H1 (cell line): ENCODE data around the gene DMXL1. TPM values are rescaled to one million over a fixed set of nuclear protein-coding genes. Genes with fewer than 3 reads are reported as not detected.

Experiments used
- CTCF ChIA-PET: fragments of 300-600 bp; sonication (Branson Sonifier 250); formaldehyde crosslinking; loops from one replicate; lab custom pipeline; 2021; ENCODE audit not compliant: partially characterized antibody; lab: Charles Lee
- POLR2A ChIA-PET: fragments of 300-600 bp; sonication (Branson Sonifier 250); formaldehyde crosslinking; loops from one replicate; lab custom pipeline; 2021; ENCODE audit warnings: inconsistent platforms; ENCODE audit not compliant: partially characterized antibody; lab: Charles Lee
- DNase-seq, 2 experiments: peaks; one replicate each; pipeline versions ENCODE4 v3.0.0 to v3.0.0-alpha.2; 2010 to 2022; ENCODE audit warnings: low spot score in 2 of 2, low read depth in 1 of 2, mixed read lengths in 1 of 2
- FAIRE-seq: peaks from 2 replicates; lab custom pipeline; 2011; peaks lifted over from hg19 to GRCh38; lab: Jason Lieb, UNC
- H2AFZ ChIP-seq: 2 replicates; pipeline ENCODE4 v1.8.1; 2012; ENCODE audit warnings: low read length, inconsistent platforms
- H2AK5ac ChIP-seq: 2 replicates; pipeline ENCODE4 v1.6.1; 2013; ENCODE audit warnings: low read depth, low read length
- H2BK120ac ChIP-seq: replicated peaks from 2 replicates; pipeline ENCODE3; 2013; ENCODE audit warnings: low read depth, low read length, inconsistent platforms
- H2BK12ac ChIP-seq: 2 replicates; pipeline ENCODE4 v1.6.1; 2013; ENCODE audit warnings: low read depth, low read length
- H2BK15ac ChIP-seq: 2 replicates; pipeline ENCODE4 v1.6.1; 2013; ENCODE audit warnings: low read length
- H2BK20ac ChIP-seq: 2 replicates; pipeline ENCODE4 v1.6.1; 2013; ENCODE audit warnings: low read length
- H2BK5ac ChIP-seq: 2 replicates; pipeline ENCODE4 v1.6.1; 2013; ENCODE audit warnings: low read depth, low read length
- H3K14ac ChIP-seq: 2 replicates; pipeline ENCODE4 v1.6.1; 2013; ENCODE audit warnings: inconsistent platforms; ENCODE audit not compliant: insufficient read length
- H3K18ac ChIP-seq: 2 replicates; pipeline ENCODE4 v1.6.1; 2013; ENCODE audit warnings: low read length; ENCODE audit errors: extremely low read depth
- H3K23ac ChIP-seq: 2 replicates; pipeline ENCODE4 v1.6.1; 2013; ENCODE audit warnings: inconsistent platforms; ENCODE audit not compliant: insufficient read length
- H3K23me2 ChIP-seq: 2 replicates; pipeline ENCODE4 v1.6.1; 2013; ENCODE audit warnings: low read depth, low read length
- H3K27ac ChIP-seq: 2 replicates; pipeline ENCODE4 v1.6.1; 2011; ENCODE audit warnings: low read depth, low read length, inconsistent platforms
- H3K27me3 ChIP-seq, 4 experiments: replicated peaks in 1 of 4; 1 replicate in 1 of 4; 2 replicates in 3 of 4; pipeline versions ENCODE4 v1.6.1 to v1.8.1; 2011 to 2013; ENCODE audit warnings: low read length in 3 of 4, mild to moderate bottlenecking in 3 of 4, inconsistent platforms in 2 of 4, mixed read lengths in 2 of 4, moderate library complexity in 1 of 4; ENCODE audit not compliant: control insufficient read depth in 3 of 4, insufficient read depth in 3 of 4; ENCODE audit errors: extremely low read depth in 1 of 4
- H3K36me3 ChIP-seq, 4 experiments: 2 replicates each; pipeline versions ENCODE4 v1.6.1 to v1.8.1; 2011 to 2013; ENCODE audit warnings: mild to moderate bottlenecking in 4 of 4, low read length in 3 of 4, moderate library complexity in 2 of 4, control low read depth in 1 of 4, inconsistent platforms in 1 of 4; ENCODE audit not compliant: insufficient read depth in 4 of 4, control insufficient read depth in 2 of 4
- H3K4ac ChIP-seq: replicated peaks from 2 replicates; pipeline ENCODE3; 2013; ENCODE audit warnings: low read length, low read depth, mixed read lengths, inconsistent platforms; ENCODE audit not compliant: insufficient read length
- H3K4me1 ChIP-seq, 4 experiments: replicated peaks in 1 of 4; 1 replicate in 1 of 4; 2 replicates in 3 of 4; pipeline versions ENCODE4 v1.6.1 to v1.8.1; 2011 to 2013; ENCODE audit warnings: low read length in 3 of 4, inconsistent platforms in 2 of 4, mixed read lengths in 1 of 4; ENCODE audit not compliant: insufficient read depth in 4 of 4, control insufficient read depth in 3 of 4
- H3K4me2 ChIP-seq, 2 experiments: 2 replicates each; pipeline versions ENCODE4 v1.6.1 to v1.8.1; 2011 to 2013; ENCODE audit warnings: low read depth in 2 of 2, low read length in 2 of 2, control low read depth in 1 of 2, inconsistent platforms in 1 of 2, mild to moderate bottlenecking in 1 of 2; ENCODE audit not compliant: insufficient read depth in 1 of 2
- H3K4me3 ChIP-seq, 4 experiments: fragments of 200-600, 300-600 bp in 1 of 4; sonication (generic), shearing (Covaris generic), sonication (Bioruptor Twin) in 1 of 4; 2 replicates each; pipeline versions ENCODE4 v1.5.1 to v1.8.1; 2011 to 2016; ENCODE audit warnings: low read length in 4 of 4, low read depth in 3 of 4, control low read depth in 2 of 4, inconsistent platforms in 2 of 4, mild to moderate bottlenecking in 2 of 4, mixed read lengths in 1 of 4, moderate library complexity in 1 of 4; ENCODE audit not compliant: insufficient read depth in 2 of 4; ENCODE audit errors: extremely low read depth in 1 of 4
- H3K56ac ChIP-seq: replicated peaks from 2 replicates; pipeline ENCODE3; 2013; ENCODE audit warnings: low read depth, mild to moderate bottlenecking, mixed read lengths, low read length, inconsistent platforms; ENCODE audit not compliant: insufficient read length
- H3K79me1 ChIP-seq: 2 replicates; pipeline ENCODE4 v1.6.1; 2013; ENCODE audit warnings: low read depth, low read length, control low read depth
- H3K79me2 ChIP-seq, 2 experiments: 2 replicates each; pipeline versions ENCODE4 v1.6.1 to v1.8.1; 2012 to 2013; ENCODE audit warnings: low read length in 2 of 2, mild to moderate bottlenecking in 2 of 2, inconsistent platforms in 1 of 2; ENCODE audit not compliant: insufficient read depth in 2 of 2, control insufficient read depth in 1 of 2
- H3K9ac ChIP-seq, 4 experiments: replicated peaks in 1 of 4; 1 replicate in 1 of 4; 2 replicates in 3 of 4; pipeline versions ENCODE4 v1.6.1 to v1.8.1; 2011 to 2013; ENCODE audit warnings: low read depth in 3 of 4, low read length in 3 of 4, control low read depth in 2 of 4, mild to moderate bottlenecking in 2 of 4, moderate library complexity in 2 of 4, inconsistent platforms in 1 of 4; ENCODE audit errors: extremely low read depth in 1 of 4
- H3K9me3 ChIP-seq, 2 experiments: 2 replicates each; pipeline versions ENCODE4 v1.6.1 to v1.8.1; 2012 to 2013; ENCODE audit warnings: mild to moderate bottlenecking in 2 of 2, moderate library complexity in 2 of 2, control low read depth in 1 of 2, inconsistent platforms in 1 of 2, low read depth in 1 of 2, low read length in 1 of 2, mixed read lengths in 1 of 2; ENCODE audit not compliant: insufficient read depth in 2 of 2
- H4K20me1 ChIP-seq, 2 experiments: replicated peaks in 1 of 2; 2 replicates each; pipeline versions ENCODE3 to v1.8.1; 2011 to 2013; ENCODE audit warnings: inconsistent platforms in 2 of 2, low read length in 2 of 2, mild to moderate bottlenecking in 1 of 2; ENCODE audit not compliant: insufficient read depth in 2 of 2, control insufficient read depth in 1 of 2
- H4K5ac ChIP-seq: 2 replicates; pipeline ENCODE4 v1.6.1; 2013; ENCODE audit warnings: low read length, low read depth, mixed read lengths, inconsistent platforms; ENCODE audit not compliant: insufficient read length
- H4K8ac ChIP-seq: 2 replicates; pipeline ENCODE4 v1.8.0; 2013; ENCODE audit warnings: mild to moderate bottlenecking, moderate library complexity, low read length, inconsistent platforms; ENCODE audit not compliant: insufficient read depth; ENCODE audit errors: extremely low read depth
- H4K91ac ChIP-seq: replicated peaks from 2 replicates; pipeline ENCODE3; 2013; ENCODE audit warnings: low read length, mixed read lengths, inconsistent platforms; ENCODE audit not compliant: insufficient read length
- CHD2 ChIP-seq: IDR thresholded peaks from 2 replicates; pipeline ENCODE4 v1.6.1; 2012; ENCODE audit warnings: low read length, improper control_type of control experiment
- CTBP2 ChIP-seq: IDR thresholded peaks from 2 replicates; pipeline ENCODE4 v1.7.0; 2011; ENCODE audit warnings: borderline replicate concordance, mild to moderate bottlenecking, moderate library complexity, mixed read lengths, low read length; ENCODE audit not compliant: insufficient read depth, insufficient read length
- EGR1 ChIP-seq: IDR thresholded peaks from 2 replicates; pipeline ENCODE4 v1.6.1; 2011; ENCODE audit warnings: low read depth, low read length, borderline replicate concordance
- GTF2F1 ChIP-seq: IDR thresholded peaks from 2 replicates; pipeline ENCODE4 v1.6.1; 2012; ENCODE audit warnings: low read depth, low read length, improper control_type of control experiment, borderline replicate concordance
- HDAC6 ChIP-seq: IDR thresholded peaks from one replicate; pipeline ENCODE4 v1.7.1; 2012; ENCODE audit warnings: low read depth, mild to moderate bottlenecking, inconsistent platforms, low read length, moderate library complexity
- JUN ChIP-seq: IDR thresholded peaks from 2 replicates; pipeline ENCODE4 v1.6.1; 2011; ENCODE audit warnings: low read depth, mild to moderate bottlenecking, improper control_type of control experiment, low read length
- PHF8 ChIP-seq: fragments of 200-600 bp; sonication (generic); conservative IDR thresholded peaks from 2 replicates; pipeline ENCODE4 v1.7.1; 2012; ENCODE audit warnings: low read depth, mild to moderate bottlenecking, inconsistent platforms, low read length, moderate library complexity
- RNF2 ChIP-seq: fragments of 200-900, 300-1000 bp; sonication (generic); IDR thresholded peaks from 2 replicates; pipeline ENCODE4 v1.7.1; 2016; ENCODE audit warnings: borderline replicate concordance, low read depth, mild to moderate bottlenecking, antibody characterized with exemption, low read length; ENCODE audit not compliant: poor library complexity, severe bottlenecking; ENCODE audit errors: missing control alignments
- SP2 ChIP-seq: IDR thresholded peaks from 2 replicates; pipeline ENCODE4 v1.6.1; 2012; ENCODE audit warnings: mild to moderate bottlenecking, low read length, inconsistent platforms
- TAF7 ChIP-seq: optimal IDR thresholded peaks from 2 replicates; pipeline ENCODE3; 2011; ENCODE audit warnings: low read depth, mild to moderate bottlenecking, inconsistent platforms, low read length, moderate library complexity, borderline replicate concordance
- TBP ChIP-seq: IDR thresholded peaks from 2 replicates; pipeline ENCODE4 v1.6.1; 2011; ENCODE audit warnings: low read depth, low read length, improper control_type of control experiment
- WGBS, 2 experiments: shearing (Covaris generic) in 1 of 2; methylation state at CpG; one replicate each; pipeline versions ENCODE4 v1.1.6 to v1.1.7; 2013 to 2015; ENCODE audit warnings: low lambda C conversion rate in 2 of 2, mixed read lengths in 2 of 2, inconsistent platforms in 1 of 2, low coverage in 1 of 2, missing lambda C conversion rate in 1 of 2; ENCODE audit not compliant: insufficient replicate concordance in 2 of 2, insufficient coverage in 1 of 2, insufficient read length in 1 of 2; ENCODE audit errors: extremely low coverage in 1 of 2, missing lambda C conversion rate in 1 of 2; 5-methylcytosine and 5-hydroxymethylcytosine counted together
- polyA plus RNA-seq, 7 experiments: library from polyadenylated mRNA; depleted of rRNA in 3 of 7; stranded (reverse) in 5 of 7; unstranded in 2 of 7; fragments of >200 nt in 5 of 7; fragments of 200-250 nt in 2 of 7; gene quantifications; 1 replicate in 5 of 7; 2 replicates in 1 of 7; 4 replicates in 1 of 7; pipeline versions ENCODE4 v1.2.1 to v1.2.3, GENCODE V29; 2011 to 2013; ENCODE audit warnings: missing spikeins in 2 of 7, mixed read lengths in 2 of 7
- total RNA-seq: library from RNA; stranded (reverse); fragmentation: NEBNext Ultra II Directional; extraction: Animal tissue kit (Norgen Biotek cat#: 25700); gene quantifications from 2 replicates; pipeline ENCODE4 v1.2.1, GENCODE V29; 2021
- TF ChIP-seq, protein P1 (sequence below): IDR thresholded peaks from 2 replicates; pipeline ENCODE4 v1.6.1; 2012; ENCODE audit warnings: inconsistent platforms
- TF ChIP-seq, protein P2 (sequence below): IDR thresholded peaks from 2 replicates; pipeline ENCODE4 v1.6.1; 2011; ENCODE audit warnings: low read depth, mild to moderate bottlenecking, low read length; ENCODE audit not compliant: insufficient read depth

Gene DMXL1
- total and polyA plus RNA-seq, 2 of the 8 experiments (the other 6 are each of a cell fraction or from before 2014, with no cell fraction given), result 10.1 to 43.9 TPM

DNA sequence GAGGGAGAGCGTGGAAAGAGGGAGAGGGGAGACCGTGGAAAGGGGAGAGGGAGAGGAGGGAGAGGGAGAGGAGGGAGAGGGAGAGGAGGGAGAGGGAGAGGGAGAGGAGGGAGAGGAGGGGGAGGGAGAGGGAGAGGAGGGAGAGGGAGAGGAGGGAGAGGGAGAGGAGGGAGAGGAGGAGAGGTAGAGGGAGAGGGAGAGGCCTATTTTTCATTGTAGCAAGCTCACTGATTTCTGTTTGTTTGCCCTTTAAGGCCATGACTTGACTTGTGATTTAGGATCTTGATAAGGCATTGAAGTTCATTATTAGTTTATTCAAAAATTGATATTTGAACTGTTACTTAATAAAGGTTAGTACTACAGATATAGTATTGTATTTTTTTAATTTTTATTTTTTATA is 52.4 kb downstream of the DMXL1 start:
- WGBS, 2 experiments, result no CpG with 5 or more reads among the region's 2 CpGs
- CTCF ChIA-PET, result no interaction called here
- POLR2A ChIA-PET, result interaction anchor here (2.0 kb wide), 1 partner anchor 11 kb away, joined by 5 read pairs; no protein-coding TSS in a partner anchor
- TF ChIP-seq TAF7, result no peak
- TF ChIP-seq, protein P1, sequence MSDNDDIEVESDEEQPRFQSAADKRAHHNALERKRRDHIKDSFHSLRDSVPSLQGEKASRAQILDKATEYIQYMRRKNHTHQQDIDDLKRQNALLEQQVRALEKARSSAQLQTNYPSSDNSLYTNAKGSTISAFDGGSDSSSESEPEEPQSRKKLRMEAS, result no peak
- no peak for TF ChIP-seq TBP
- TF ChIP-seq CTBP2, result no peak
- TF ChIP-seq GTF2F1, result no peak
- no peak for TF ChIP-seq JUN
- TF ChIP-seq RNF2, result no peak
- no peak for TF ChIP-seq PHF8
- no peak for TF ChIP-seq CHD2
- TF ChIP-seq SP2, result no peak
- no peak for TF ChIP-seq EGR1
- no peak for TF ChIP-seq HDAC6
- TF ChIP-seq, protein P2, sequence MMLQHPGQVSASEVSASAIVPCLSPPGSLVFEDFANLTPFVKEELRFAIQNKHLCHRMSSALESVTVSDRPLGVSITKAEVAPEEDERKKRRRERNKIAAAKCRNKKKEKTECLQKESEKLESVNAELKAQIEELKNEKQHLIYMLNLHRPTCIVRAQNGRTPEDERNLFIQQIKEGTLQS, result no peak

More for the DNA sequence above, 52.4 kb downstream of the DMXL1 start:
- Histone ChIP-seq H3K9ac (no peak overlapping the region), H3K23ac (no peak overlapping the region), H3K14ac (no peak overlapping the region), H4K91ac (no peak overlapping the region), H3K27ac (no peak overlapping the region), H2AK5ac (no peak overlapping the region), H3K36me3 (peaks cover 3 to 45% (median 20%) of the 10 kb centered on the region in 4 experiments; a peak in 7 of 8 replicates), H2BK120ac (no peak overlapping the region), H2BK12ac (no peak overlapping the region), H3K4ac (no peak overlapping the region), H3K79me2 (no peaks in the 10 kb centered on the region), H3K4me1 (no peaks in the 10 kb centered on the region), H3K4me2 (no peak overlapping the region), H3K27me3 (no peaks in the 10 kb centered on the region), H3K79me1 (no peaks in the 10 kb centered on the region; the same call in 1 of the 2 replicates), H2BK20ac (no peak overlapping the region), H3K4me3 (no peak overlapping the region), H3K56ac (no peak overlapping the region), H2AFZ (no peak overlapping the region), H3K18ac (no peak overlapping the region), H4K20me1 (no peaks in the 10 kb centered on the region), H2BK15ac (no peak overlapping the region), H4K8ac (no peak overlapping the region), H3K23me2 (no peaks in the 10 kb centered on the region; the same call in 1 of the 2 replicates), H3K9me3 (peaks cover 3 to 22% of the 10 kb centered on the region in 2 experiments; a peak in 3 of 4 replicates), H4K5ac (no peak overlapping the region), H2BK5ac (no peak overlapping the region)
- FAIRE-seq (no peak), DNase-seq (no peak)
